Measurements from ENCODE around the gene ZFC3H1. TPM values are rescaled to one million over a fixed set of nuclear protein-coding genes. Genes with fewer than 3 reads are reported as not detected.

Gene ZFC3H1
- total and polyA plus RNA-seq, 9 of the 15 experiments (the other 6 are each of a cell fraction or from before 2014, with no cell fraction given), result 14.8 to 80.5 (median 22.1) TPM

- TF ChIP-seq ELF1 (tag; IDR thresholded peaks at IDR 0.05), result peak; percentile 43; the same call in 1 of the 2 replicates
- peak; percentile 74 for TF ChIP-seq NCOR1 (IDR thresholded peaks at IDR 0.05)
- TF ChIP-seq XRCC3 (IDR thresholded peaks at IDR 0.05), result no peak
- no peak for TF ChIP-seq LARP7 (IDR thresholded peaks at IDR 0.05)
- TF ChIP-seq MNT (conservative IDR thresholded peaks at IDR 0.05), result 0 out of 4 replicates have a peak, but pooled peaks of 1 of the 2 experiments have one; percentile 14
- TF ChIP-seq PPARD (CRISPR knock-in tag; IDR thresholded peaks at IDR 0.05), result no peak
- TF ChIP-seq RERE (CRISPR knock-in tag; IDR thresholded peaks at IDR 0.05; ENCODE audit: borderline replicate concordance), result no peak
- peak; percentile 59 for TF ChIP-seq EP300 (IDR thresholded peaks at IDR 0.05; ENCODE audit: low read length)
- no peak for TF ChIP-seq ZNF311 (CRISPR knock-in tag; IDR thresholded peaks at IDR 0.05)
- TF ChIP-seq MTA2 (IDR thresholded peaks at IDR 0.05; ENCODE audit: low read depth), result peak; percentile 55; the same call in 1 of the 2 replicates
- peak; percentile 92 for TF ChIP-seq NFIX (CRISPR knock-in tag; IDR thresholded peaks at IDR 0.05; ENCODE audit: low read depth)
- peak; percentile 87 for TF ChIP-seq TCF3 (CRISPR knock-in tag; IDR thresholded peaks at IDR 0.05)
- TF ChIP-seq SAFB (IDR thresholded peaks at IDR 0.05; ENCODE audit: borderline replicate concordance, low read depth, low read length), result no peak
- TF ChIP-seq CEBPG (CRISPR knock-in tag; IDR thresholded peaks at IDR 0.05), result no peak
- no peak for TF ChIP-seq CEBPG (tag; conservative IDR thresholded peaks at IDR 0.05 in 1 of 2, IDR thresholded peaks at IDR 0.05 in 1 of 2)
- TF ChIP-seq POLR2AphosphoS5 (IDR thresholded peaks at IDR 0.05; ENCODE audit: control insufficient read depth, insufficient read depth, low read depth, low read length), result peak; percentile 76
- no peak for TF ChIP-seq ZNF699 (CRISPR knock-in tag; IDR thresholded peaks at IDR 0.05; ENCODE audit: insufficient replicate concordance)
Observed at GRCh38 chr12:71594214-71594948, 69.3 kb downstream of the ZFC3H1 start (continued).

Measured in K562 (cell line).